Measurements from ENCODE around the gene POR. TPM values are rescaled to one million over a fixed set of nuclear protein-coding genes. Genes with fewer than 3 reads are reported as not detected.
"Not testable (repeated sequence)": the region's sequence is repeated elsewhere in the genome, so short reads cannot be mapped to it uniquely, and the experiment has no call there.

The POR gene
- polyA plus RNA-seq, 1 donor = 40.5 TPM

DNA sequence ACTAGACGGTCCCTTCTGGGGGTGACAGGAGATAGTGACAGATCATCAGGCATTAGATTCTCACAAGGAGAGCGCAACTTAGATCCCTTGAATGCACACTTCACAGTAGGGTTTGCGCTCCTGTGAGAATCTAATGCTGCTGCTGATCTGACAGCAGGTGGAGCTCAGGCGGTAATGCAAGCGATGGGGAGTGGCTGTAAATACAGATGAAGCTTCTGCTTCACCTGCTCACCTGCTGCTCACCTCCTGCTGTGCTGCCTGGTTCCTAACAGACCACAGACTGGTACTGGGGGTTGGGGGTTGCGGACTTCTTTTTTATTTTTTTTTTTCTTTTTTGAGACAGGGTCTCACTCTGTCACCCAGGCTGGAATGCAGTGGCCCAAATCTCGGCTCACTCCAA lies 114.7 kb downstream of the POR start:
- DNase-seq = not testable (repeated sequence)

DNA sequence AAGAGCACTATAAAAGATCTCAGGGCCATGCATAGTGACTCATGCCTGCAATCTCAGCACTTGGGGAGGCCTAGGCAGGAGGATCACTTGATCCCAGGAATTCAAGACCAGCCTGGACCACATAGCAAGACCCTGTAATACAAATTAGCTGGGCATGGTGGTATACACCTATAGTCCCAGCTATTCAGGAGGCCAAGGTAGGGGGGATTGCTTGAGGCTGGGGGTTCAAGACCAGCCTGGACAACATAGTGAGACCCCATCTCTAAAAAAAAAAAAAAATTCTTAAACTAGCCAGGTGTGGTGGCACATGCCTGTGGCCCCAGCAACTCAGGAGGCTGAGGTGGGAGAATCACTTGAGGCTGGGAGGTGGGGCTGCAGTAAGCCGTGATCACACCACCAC lies 117.0 kb downstream of the POR start:
- no peak for DNase-seq

Other genes starting within 250 kb of the POR start
- 25.2 TPM for gene HIP1, start 176.2 kb upstream of the POR start, polyA plus RNA-seq (ENCODE audit: insufficient read length)
- gene CCL26, start 142.9 kb upstream of the POR start, polyA plus RNA-seq (ENCODE audit: insufficient read length) = 1.6 TPM
- gene CCL24, start 101.3 kb upstream of the POR start, polyA plus RNA-seq (ENCODE audit: insufficient read length) = not detected
- 20.7 TPM for gene RHBDD2, start 36.1 kb upstream of the POR start, polyA plus RNA-seq (ENCODE audit: insufficient read length)
- gene TMEM120A, start 79.4 kb downstream of the POR start, polyA plus RNA-seq (ENCODE audit: insufficient read length) = 46.9 TPM
- 26.7 TPM for gene STYXL1, start 132.8 kb downstream of the POR start, polyA plus RNA-seq (ENCODE audit: insufficient read length)
- 264 TPM for gene MDH2, start 133.0 kb downstream of the POR start, polyA plus RNA-seq (ENCODE audit: insufficient read length)